ENCODE data around the gene OTOP3. TPM values are rescaled to one million over a fixed set of nuclear protein-coding genes. Genes with fewer than 3 reads are reported as not detected.

Gene OTOP3
- total RNA-seq, 1 experiment from 2014 or later: not detected

- H3K9me3 Mint-ChIP-seq: no peaks in the 10 kb centered on the region; a peak in 1 of 5 replicates
Observed at GRCh38 chr17:74978240-74978639, 42.5 kb downstream of the OTOP3 start.

More at GRCh38 chr17:74978240-74978639, 42.5 kb downstream of the OTOP3 start:
- WGBS (ENCODE audit: extremely low coverage, insufficient read length, low lambda C conversion rate): no CpG with 5 or more reads among the region's 3 CpGs
- Histone ChIP-seq H2AK5ac (ENCODE audit: insufficient read length, low read length) (no peak overlapping the region), H3T11ph (ENCODE audit: low read length) (no peak overlapping the region), H4K5ac (ENCODE audit: insufficient read length, low read depth, low read length) (no peak overlapping the region), H4K20me1 (ENCODE audit: control insufficient read depth, insufficient read depth, insufficient read length) (no peaks in the 10 kb centered on the region), H3K23me2 (ENCODE audit: insufficient read length, low read depth, low read length, poor library complexity, severe bottlenecking) (peaks cover 10% of the 10 kb centered on the region), H4K91ac (ENCODE audit: insufficient read length, low read depth, low read length) (no peak overlapping the region), H3K4me2 (ENCODE audit: insufficient read depth, insufficient read length, low read length) (no peak overlapping the region), H2BK20ac (ENCODE audit: low read depth, low read length, poor library complexity, severe bottlenecking) (no peak overlapping the region), H3K14ac (ENCODE audit: insufficient read depth, low read length) (no peak overlapping the region), H2BK12ac (ENCODE audit: insufficient read length, low read depth, low read length) (no peak overlapping the region), H4K8ac (replicated peaks; ENCODE audit: insufficient read length, low read depth, low read length) (no peak overlapping the region), H3K9me3 (ENCODE audit: control insufficient read depth, low read depth, low read length) (no peaks in the 10 kb centered on the region), H2AFZ (ENCODE audit: low read length) (no peak overlapping the region), H3K79me2 (ENCODE audit: insufficient read depth, low read length) (no peaks in the 10 kb centered on the region), H3K27ac (ENCODE audit: insufficient read length, low read depth, low read length) (no peak overlapping the region), H3K4me1 (ENCODE audit: insufficient read depth, low read length) (peaks cover 3% of the 10 kb centered on the region; the same call in 1 of the 2 replicates), H2BK15ac (ENCODE audit: low read depth, low read length) (no peak overlapping the region), H3K79me1 (ENCODE audit: insufficient read depth, low read depth, low read length, poor library complexity, severe bottlenecking) (no peaks in the 10 kb centered on the region), H3K27me3 (ENCODE audit: insufficient read depth, low read length) (peaks cover 5% of the 10 kb centered on the region), H2BK5ac (ENCODE audit: insufficient read length, low read length) (no peak overlapping the region), H3K4ac (ENCODE audit: low read depth, low read length) (no peak overlapping the region), H3K56ac (ENCODE audit: insufficient read length, low read depth, low read length) (no peak overlapping the region), H3K23ac (ENCODE audit: insufficient read length, low read depth, low read length) (no peak overlapping the region), H3K18ac (ENCODE audit: insufficient read length, low read depth, low read length) (no peak overlapping the region), H3K9ac (ENCODE audit: extremely low read depth, insufficient read length, low read length) (no peak overlapping the region), H2BK120ac (ENCODE audit: low read depth, low read length, poor library complexity, severe bottlenecking) (no peak overlapping the region)
- no peak for TF ChIP-seq CTCF (conservative IDR thresholded peaks at IDR 0.05)
- Mint-ChIP-seq H3K27me3 (ENCODE audit: low read depth) (peaks cover 56% of the 10 kb centered on the region), H3K4me3 (no peak overlapping the region), H3K36me3 (ENCODE audit: insufficient read depth in 1 of 3, low read depth in 3 of 3) (no peaks in the 10 kb centered on the region), H3K4me1 (peaks cover 5 to 9% of the 10 kb centered on the region in 2 experiments), H3K27ac (no peak overlapping the region; a peak in 1 of 7 replicates)
- no peak for DNase-seq

All from H9 (cell line).